ENCODE measurements around the gene HRG. TPM values are rescaled to one million over a fixed set of nuclear protein-coding genes. Genes with fewer than 3 reads are reported as not detected.

Gene HRG
- total and polyA plus RNA-seq, 2 of the 4 experiments (the other 2 are of a cell fraction): not detected

DNA sequence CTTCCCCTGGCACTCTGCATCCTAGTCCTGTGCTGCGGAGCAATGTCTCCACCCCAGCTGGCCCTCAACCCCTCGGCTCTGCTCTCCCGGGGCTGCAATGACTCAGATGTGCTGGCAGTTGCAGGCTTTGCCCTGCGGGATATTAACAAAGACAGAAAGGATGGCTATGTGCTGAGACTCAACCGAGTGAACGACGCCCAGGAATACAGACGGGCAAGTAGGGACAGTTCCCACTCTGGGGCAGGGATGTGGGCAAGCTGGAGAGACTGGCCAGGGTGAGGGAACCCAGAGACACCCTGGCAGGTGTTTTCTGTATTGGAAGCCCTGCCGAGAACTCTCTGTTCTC is 25.4 kb upstream of the HRG start:
- in situ Hi-C loops (cut with MboI; ENCODE audit: low sequenced_read_pairs) (no loop called here), dilution Hi-C loops (cut with HindIII; ENCODE audit: low sequenced_read_pairs, unreplicated experiment) (no loop called here), intact Hi-C loops (cut with micrococcal nuclease) (no loop called here)
- Histone ChIP-seq H3K9me3 (ENCODE audit: control insufficient read depth, insufficient read depth, low read length) (no peaks in the 10 kb centered on the region), H2BK120ac (ENCODE audit: low read depth, low read length) (no peak overlapping the region), H3K79me1 (ENCODE audit: low read depth in 1 of 2, low read length in 2 of 2) (no peaks in the 10 kb centered on the region), H2BK20ac (ENCODE audit: low read depth, low read length) (no peak overlapping the region), H3K9ac (ENCODE audit: low read depth, low read length) (no peak overlapping the region), H2BK15ac (ENCODE audit: low read depth, low read length) (no peak overlapping the region), H2BK5ac (ENCODE audit: low read depth, low read length, poor library complexity, severe bottlenecking) (no peak overlapping the region), H3K56ac (ENCODE audit: extremely low read depth, insufficient read depth, low read length) (no peak overlapping the region), H2AK9ac (replicated peaks; ENCODE audit: low read depth, low read length, poor library complexity) (no peak overlapping the region), H3K4me2 (ENCODE audit: low read depth, low read length) (no peak overlapping the region), H3K9me1 (ENCODE audit: insufficient read depth, low read length) (no peaks in the 10 kb centered on the region), H3K14ac (replicated peaks; ENCODE audit: low read depth, low read length) (no peak overlapping the region), H2AFZ (replicated peaks; ENCODE audit: low read length, poor library complexity) (no peak overlapping the region), H4K8ac (ENCODE audit: low read depth in 2 of 2, low read length in 2 of 2) (no peak overlapping the region), H4K5ac (ENCODE audit: low read depth, low read length) (no peak overlapping the region), H3K27ac (ENCODE audit: insufficient read depth, low read length) (no peak overlapping the region), H3K18ac (ENCODE audit: low read depth, low read length) (no peak overlapping the region), H4K91ac (ENCODE audit: insufficient read depth, low read depth, low read length) (no peak overlapping the region), H3K4me1 (ENCODE audit: control insufficient read depth, insufficient read depth, low read length) (no peaks in the 10 kb centered on the region), H3K4me3 (ENCODE audit: insufficient read depth, low read depth, low read length) (no peak overlapping the region), H3K36me3 (ENCODE audit: control insufficient read depth, insufficient read depth, low read length) (no peaks in the 10 kb centered on the region), H3K23ac (ENCODE audit: low read depth, low read length) (no peak overlapping the region), H3K4ac (ENCODE audit: low read depth, low read length) (no peak overlapping the region), H2AK5ac (ENCODE audit: low read depth, low read length) (no peak overlapping the region), H3K27me3 (ENCODE audit: control insufficient read depth, insufficient read depth, low read length) (peaks cover 23% of the 10 kb centered on the region), H4K20me1 (ENCODE audit: insufficient read depth, low read length) (no peaks in the 10 kb centered on the region)
- WGBS, 2 experiments (ENCODE audit: extremely low coverage in 2 of 2, insufficient read length in 1 of 2): 52% methylated on average over 4 of the region's 9 CpGs; no CpG with 5 or more reads in 1 of the 2 experiments
- TF ChIP-seq BHLHE40 (IDR thresholded peaks at IDR 0.05; ENCODE audit: low read depth, low read length) (no peak), POLR2A (IDR thresholded peaks at IDR 0.05; ENCODE audit: low read depth, low read length) (no peak), SMC3 (IDR thresholded peaks at IDR 0.05; ENCODE audit: low read depth, low read length) (no peak), RAD21 (IDR thresholded peaks at IDR 0.05; ENCODE audit: low read length) (no peak), MXI1 (IDR thresholded peaks at IDR 0.05; ENCODE audit: borderline replicate concordance, low read depth, low read length) (no peak), RCOR1 (IDR thresholded peaks at IDR 0.05; ENCODE audit: insufficient replicate concordance, low read length) (no peak), MAZ (IDR thresholded peaks at IDR 0.05; ENCODE audit: borderline replicate concordance, low read depth, low read length) (no peak), MAFK (IDR thresholded peaks at IDR 0.05; ENCODE audit: low read depth, low read length) (no peak)
- CTCF ChIA-PET: no interaction called here
- BruUV-seq (replicated peaks): no TSS peak
- ATAC-seq (ENCODE audit: low read depth) (peak; percentile 46; the same call in 1 of the 2 replicates), DNase-seq (no peak)
- POLR2A ChIA-PET (ENCODE audit: unreplicated experiment): no interaction called here
